ENCODE measurements around the gene IDS.

The IDS gene

DNA sequence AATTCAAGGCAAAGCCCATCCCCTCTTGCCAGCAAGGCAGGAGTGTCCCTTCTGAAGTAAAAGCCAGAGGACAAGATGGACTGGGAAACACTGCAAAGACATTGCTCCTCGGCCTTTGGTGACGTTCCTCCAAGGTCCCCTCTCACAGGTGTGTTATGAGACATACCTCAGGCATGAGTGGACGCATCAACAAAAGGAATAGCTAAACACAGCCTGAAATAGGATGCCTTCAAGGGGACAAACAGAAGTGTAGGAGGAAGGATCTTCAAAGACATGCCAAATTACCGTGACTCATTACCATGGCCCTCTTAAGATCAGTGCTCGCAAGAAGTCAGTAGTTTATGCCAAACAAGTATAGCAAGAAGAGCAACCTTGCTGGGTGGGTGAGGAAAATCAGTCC, 6.0 kb upstream of the IDS start:
- no peak for ATAC-seq
- TF ChIP-seq ZNF8 (CRISPR knock-in tag; IDR thresholded peaks at IDR 0.05), result no peak

DNA sequence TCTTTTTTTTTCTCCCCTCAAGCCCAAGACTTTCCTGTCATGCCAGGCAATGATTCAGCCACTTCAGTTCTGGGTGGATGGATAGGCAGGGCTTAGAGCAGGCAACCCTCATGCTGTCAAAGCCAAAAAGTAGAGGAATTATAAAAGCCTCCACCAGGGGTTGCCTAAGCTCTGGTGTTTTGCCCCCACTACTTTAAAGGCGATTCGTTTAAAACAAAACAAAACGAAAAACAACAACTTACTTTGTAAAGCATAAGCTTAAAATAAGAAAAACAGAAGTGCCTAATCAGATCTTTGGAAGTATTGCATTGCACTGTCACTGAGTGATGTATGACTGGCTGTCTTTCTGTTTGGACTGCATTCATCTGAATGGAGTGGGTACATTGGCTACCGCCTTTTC, 5.3 kb upstream of the IDS start:
- ATAC-seq, result peak; percentile 50; the same call in 2 of the 3 replicates
- no peak for TF ChIP-seq ZFP30 (CRISPR knock-in tag; IDR thresholded peaks at IDR 0.05)

DNA sequence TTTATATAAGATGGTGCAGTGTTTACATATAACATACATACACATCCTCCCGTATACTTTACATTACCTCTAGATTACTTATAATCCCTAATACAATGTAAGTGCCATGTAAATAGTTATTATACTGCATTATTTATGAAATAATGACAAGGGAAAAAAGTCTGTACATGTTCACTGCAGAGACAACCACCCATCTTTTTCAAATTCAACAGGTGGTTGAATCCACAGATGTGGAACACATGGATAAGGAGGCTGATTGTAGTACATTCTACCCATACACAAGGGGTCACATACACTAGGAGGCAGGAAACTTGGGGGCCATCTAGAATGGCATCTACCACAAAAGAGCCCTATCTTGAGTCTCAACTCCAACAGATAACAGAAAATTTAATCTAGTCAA, 3.4 kb upstream of the IDS start:
- ATAC-seq, result no peak
- TF ChIP-seq, protein P1, sequence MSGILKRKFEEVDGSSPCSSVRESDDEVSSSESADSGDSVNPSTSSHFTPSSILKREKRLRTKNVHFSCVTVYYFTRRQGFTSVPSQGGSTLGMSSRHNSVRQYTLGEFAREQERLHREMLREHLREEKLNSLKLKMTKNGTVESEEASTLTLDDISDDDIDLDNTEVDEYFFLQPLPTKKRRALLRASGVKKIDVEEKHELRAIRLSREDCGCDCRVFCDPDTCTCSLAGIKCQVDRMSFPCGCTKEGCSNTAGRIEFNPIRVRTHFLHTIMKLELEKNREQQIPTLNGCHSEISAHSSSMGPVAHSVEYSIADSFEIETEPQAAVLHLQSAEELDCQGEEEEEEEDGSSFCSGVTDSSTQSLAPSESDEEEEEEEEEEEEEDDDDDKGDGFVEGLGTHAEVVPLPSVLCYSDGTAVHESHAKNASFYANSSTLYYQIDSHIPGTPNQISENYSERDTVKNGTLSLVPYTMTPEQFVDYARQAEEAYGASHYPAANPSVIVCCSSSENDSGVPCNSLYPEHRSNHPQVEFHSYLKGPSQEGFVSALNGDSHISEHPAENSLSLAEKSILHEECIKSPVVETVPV (CRISPR knock-in tag; IDR thresholded peaks at IDR 0.05), result no peak
- TF ChIP-seq TCF4 (CRISPR knock-in tag; IDR thresholded peaks at IDR 0.05; ENCODE audit: borderline replicate concordance) (no peak), ISL1 (CRISPR knock-in tag; IDR thresholded peaks at IDR 0.05) (no peak), ZNF8 (CRISPR knock-in tag; IDR thresholded peaks at IDR 0.05) (no peak), BACH2 (CRISPR knock-in tag; IDR thresholded peaks at IDR 0.05; ENCODE audit: borderline replicate concordance) (no peak), TOX (CRISPR knock-in tag; IDR thresholded peaks at IDR 0.05; ENCODE audit: borderline replicate concordance) (no peak), ZNF565 (CRISPR knock-in tag; conservative IDR thresholded peaks at IDR 0.05; ENCODE audit: low read depth) (no peak)
- TF ChIP-seq, protein P2, sequence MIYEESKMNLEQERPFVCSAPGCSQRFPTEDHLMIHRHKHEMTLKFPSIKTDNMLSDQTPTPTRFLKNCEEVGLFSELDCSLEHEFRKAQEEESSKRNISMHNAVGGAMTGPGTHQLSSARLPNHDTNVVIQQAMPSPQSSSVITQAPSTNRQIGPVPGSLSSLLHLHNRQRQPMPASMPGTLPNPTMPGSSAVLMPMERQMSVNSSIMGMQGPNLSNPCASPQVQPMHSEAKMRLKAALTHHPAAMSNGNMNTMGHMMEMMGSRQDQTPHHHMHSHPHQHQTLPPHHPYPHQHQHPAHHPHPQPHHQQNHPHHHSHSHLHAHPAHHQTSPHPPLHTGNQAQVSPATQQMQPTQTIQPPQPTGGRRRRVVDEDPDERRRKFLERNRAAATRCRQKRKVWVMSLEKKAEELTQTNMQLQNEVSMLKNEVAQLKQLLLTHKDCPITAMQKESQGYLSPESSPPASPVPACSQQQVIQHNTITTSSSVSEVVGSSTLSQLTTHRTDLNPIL (CRISPR knock-in tag; IDR thresholded peaks at IDR 0.05; ENCODE audit: low read depth), result no peak
- TF ChIP-seq, protein P3, sequence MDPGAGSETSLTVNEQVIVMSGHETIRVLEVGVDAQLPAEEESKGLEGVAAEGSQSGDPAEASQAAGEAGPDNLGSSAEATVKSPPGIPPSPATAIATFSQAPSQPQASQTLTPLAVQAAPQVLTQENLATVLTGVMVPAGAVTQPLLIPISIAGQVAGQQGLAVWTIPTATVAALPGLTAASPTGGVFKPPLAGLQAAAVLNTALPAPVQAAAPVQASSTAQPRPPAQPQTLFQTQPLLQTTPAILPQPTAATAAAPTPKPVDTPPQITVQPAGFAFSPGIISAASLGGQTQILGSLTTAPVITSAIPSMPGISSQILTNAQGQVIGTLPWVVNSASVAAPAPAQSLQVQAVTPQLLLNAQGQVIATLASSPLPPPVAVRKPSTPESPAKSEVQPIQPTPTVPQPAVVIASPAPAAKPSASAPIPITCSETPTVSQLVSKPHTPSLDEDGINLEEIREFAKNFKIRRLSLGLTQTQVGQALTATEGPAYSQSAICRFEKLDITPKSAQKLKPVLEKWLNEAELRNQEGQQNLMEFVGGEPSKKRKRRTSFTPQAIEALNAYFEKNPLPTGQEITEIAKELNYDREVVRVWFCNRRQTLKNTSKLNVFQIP (CRISPR knock-in tag; IDR thresholded peaks at IDR 0.05; ENCODE audit: borderline replicate concordance, low read depth), result no peak

DNA sequence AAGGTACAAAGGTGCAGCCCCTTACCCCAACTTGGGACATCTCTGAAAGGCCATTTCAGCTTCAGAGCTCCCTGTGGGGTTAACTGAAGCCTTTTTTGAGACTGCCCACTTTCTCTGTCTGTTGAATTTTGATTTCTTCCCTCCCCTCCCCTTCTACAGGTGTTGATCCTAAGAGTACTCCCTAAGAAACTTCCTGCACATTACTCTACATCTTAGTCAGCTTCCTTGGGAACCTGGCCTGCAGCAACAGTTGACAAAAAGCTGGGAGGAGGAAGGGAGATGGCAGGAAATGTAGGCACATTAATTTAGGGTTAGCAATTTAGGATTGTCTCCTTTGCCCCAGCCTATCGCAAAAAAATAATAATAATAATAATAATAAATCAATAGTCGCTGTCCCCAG, 1.2 kb upstream of the IDS start:
- TF ChIP-seq, protein P2 (CRISPR knock-in tag; IDR thresholded peaks at IDR 0.05; ENCODE audit: low read depth), result no peak
- TF ChIP-seq, protein P3 (CRISPR knock-in tag; IDR thresholded peaks at IDR 0.05; ENCODE audit: borderline replicate concordance, low read depth), result no peak
- TF ChIP-seq, protein P4, sequence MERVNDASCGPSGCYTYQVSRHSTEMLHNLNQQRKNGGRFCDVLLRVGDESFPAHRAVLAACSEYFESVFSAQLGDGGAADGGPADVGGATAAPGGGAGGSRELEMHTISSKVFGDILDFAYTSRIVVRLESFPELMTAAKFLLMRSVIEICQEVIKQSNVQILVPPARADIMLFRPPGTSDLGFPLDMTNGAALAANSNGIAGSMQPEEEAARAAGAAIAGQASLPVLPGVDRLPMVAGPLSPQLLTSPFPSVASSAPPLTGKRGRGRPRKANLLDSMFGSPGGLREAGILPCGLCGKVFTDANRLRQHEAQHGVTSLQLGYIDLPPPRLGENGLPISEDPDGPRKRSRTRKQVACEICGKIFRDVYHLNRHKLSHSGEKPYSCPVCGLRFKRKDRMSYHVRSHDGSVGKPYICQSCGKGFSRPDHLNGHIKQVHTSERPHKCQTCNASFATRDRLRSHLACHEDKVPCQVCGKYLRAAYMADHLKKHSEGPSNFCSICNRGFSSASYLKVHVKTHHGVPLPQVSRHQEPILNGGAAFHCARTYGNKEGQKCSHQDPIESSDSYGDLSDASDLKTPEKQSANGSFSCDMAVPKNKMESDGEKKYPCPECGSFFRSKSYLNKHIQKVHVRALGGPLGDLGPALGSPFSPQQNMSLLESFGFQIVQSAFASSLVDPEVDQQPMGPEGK (CRISPR knock-in tag; IDR thresholded peaks at IDR 0.05; ENCODE audit: borderline replicate concordance), result no peak
- no peak for TF ChIP-seq GLIS3 (CRISPR knock-in tag; IDR thresholded peaks at IDR 0.05)
- no peak for TF ChIP-seq TCF4 (CRISPR knock-in tag; IDR thresholded peaks at IDR 0.05; ENCODE audit: borderline replicate concordance)
- no peak for ATAC-seq

DNA sequence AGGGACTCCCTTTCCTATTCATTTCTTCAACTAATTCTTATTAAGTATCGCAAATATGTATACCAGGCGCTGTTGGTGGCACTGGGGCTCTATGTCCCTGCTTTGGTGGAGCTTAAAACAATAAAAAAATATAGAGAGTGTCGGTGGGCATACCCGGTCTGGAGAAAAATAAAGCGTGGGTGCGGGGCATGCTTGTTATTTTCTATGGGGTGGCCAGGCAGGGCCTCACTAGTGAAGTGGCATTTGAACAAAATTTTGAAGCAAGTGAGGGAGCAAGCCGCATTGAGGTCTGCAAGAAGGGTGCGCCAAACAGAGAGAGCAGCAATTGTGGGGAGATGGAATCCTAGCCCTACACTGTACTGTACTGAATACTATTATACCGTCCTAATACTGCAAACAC, 565 bp upstream of the IDS start:
- ATAC-seq, result no peak
- TF ChIP-seq BACH2 (CRISPR knock-in tag; IDR thresholded peaks at IDR 0.05; ENCODE audit: borderline replicate concordance), result no peak
- no peak for TF ChIP-seq ZNF8 (CRISPR knock-in tag; IDR thresholded peaks at IDR 0.05)
- TF ChIP-seq, protein P5, sequence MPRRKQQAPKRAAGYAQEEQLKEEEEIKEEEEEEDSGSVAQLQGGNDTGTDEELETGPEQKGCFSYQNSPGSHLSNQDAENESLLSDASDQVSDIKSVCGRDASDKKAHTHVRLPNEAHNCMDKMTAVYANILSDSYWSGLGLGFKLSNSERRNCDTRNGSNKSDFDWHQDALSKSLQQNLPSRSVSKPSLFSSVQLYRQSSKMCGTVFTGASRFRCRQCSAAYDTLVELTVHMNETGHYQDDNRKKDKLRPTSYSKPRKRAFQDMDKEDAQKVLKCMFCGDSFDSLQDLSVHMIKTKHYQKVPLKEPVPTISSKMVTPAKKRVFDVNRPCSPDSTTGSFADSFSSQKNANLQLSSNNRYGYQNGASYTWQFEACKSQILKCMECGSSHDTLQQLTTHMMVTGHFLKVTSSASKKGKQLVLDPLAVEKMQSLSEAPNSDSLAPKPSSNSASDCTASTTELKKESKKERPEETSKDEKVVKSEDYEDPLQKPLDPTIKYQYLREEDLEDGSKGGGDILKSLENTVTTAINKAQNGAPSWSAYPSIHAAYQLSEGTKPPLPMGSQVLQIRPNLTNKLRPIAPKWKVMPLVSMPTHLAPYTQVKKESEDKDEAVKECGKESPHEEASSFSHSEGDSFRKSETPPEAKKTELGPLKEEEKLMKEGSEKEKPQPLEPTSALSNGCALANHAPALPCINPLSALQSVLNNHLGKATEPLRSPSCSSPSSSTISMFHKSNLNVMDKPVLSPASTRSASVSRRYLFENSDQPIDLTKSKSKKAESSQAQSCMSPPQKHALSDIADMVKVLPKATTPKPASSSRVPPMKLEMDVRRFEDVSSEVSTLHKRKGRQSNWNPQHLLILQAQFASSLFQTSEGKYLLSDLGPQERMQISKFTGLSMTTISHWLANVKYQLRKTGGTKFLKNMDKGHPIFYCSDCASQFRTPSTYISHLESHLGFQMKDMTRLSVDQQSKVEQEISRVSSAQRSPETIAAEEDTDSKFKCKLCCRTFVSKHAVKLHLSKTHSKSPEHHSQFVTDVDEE (CRISPR knock-in tag; IDR thresholded peaks at IDR 0.05), result no peak
- TF ChIP-seq, protein P3 (CRISPR knock-in tag; IDR thresholded peaks at IDR 0.05; ENCODE audit: borderline replicate concordance, low read depth), result no peak
- TF ChIP-seq ZFP30 (CRISPR knock-in tag; IDR thresholded peaks at IDR 0.05), result no peak
- TF ChIP-seq, protein P1 (CRISPR knock-in tag; IDR thresholded peaks at IDR 0.05), result no peak
- TF ChIP-seq, protein P4 (CRISPR knock-in tag; IDR thresholded peaks at IDR 0.05; ENCODE audit: borderline replicate concordance), result no peak
